ENCODE measurements around the gene SACS.

Gene SACS

GRCh38 chr13:23470790-23471614, 37.5 kb upstream of the SACS start:
- DNase-seq (ENCODE audit: low read depth), result no peak
- no peak for TF ChIP-seq CTCF (IDR thresholded peaks at IDR 0.05; ENCODE audit: control insufficient read depth, insufficient read depth, low read depth, low read length, missing control alignments)
- no peak overlapping the region for H3K4me3 ChIP-seq (ENCODE audit: control insufficient read depth, low read depth, low read length)

- no peak overlapping the region for H3K4me3 ChIP-seq (ENCODE audit: control insufficient read depth, low read depth, low read length)
- DNase-seq (ENCODE audit: low read depth), result peak; percentile 82
- no peak for TF ChIP-seq CTCF (IDR thresholded peaks at IDR 0.05; ENCODE audit: control insufficient read depth, insufficient read depth, low read depth, low read length, missing control alignments)
Measured at GRCh38 chr13:23469951-23470421, 36.5 kb upstream of the SACS start.

GRCh38 chr13:23468811-23469210, 35.3 kb upstream of the SACS start:
- H3K4me3 ChIP-seq (ENCODE audit: control insufficient read depth, low read depth, low read length), result no peak overlapping the region
- no peak for TF ChIP-seq CTCF (IDR thresholded peaks at IDR 0.05; ENCODE audit: control insufficient read depth, insufficient read depth, low read depth, low read length, missing control alignments)
- no peak for DNase-seq (ENCODE audit: low read depth)

- DNase-seq (ENCODE audit: low read depth), result no peak
- TF ChIP-seq CTCF (IDR thresholded peaks at IDR 0.05; ENCODE audit: control insufficient read depth, insufficient read depth, low read depth, low read length, missing control alignments), result no peak
- H3K4me3 ChIP-seq (ENCODE audit: control insufficient read depth, low read depth, low read length), result no peak overlapping the region
Measured at GRCh38 chr13:23467932-23468278, 34.4 kb upstream of the SACS start.

GRCh38 chr13:23467048-23467931, 33.8 kb upstream of the SACS start:
- no peak overlapping the region for H3K4me3 ChIP-seq (ENCODE audit: control insufficient read depth, low read depth, low read length)
- TF ChIP-seq CTCF (IDR thresholded peaks at IDR 0.05; ENCODE audit: control insufficient read depth, insufficient read depth, low read depth, low read length, missing control alignments), result no peak
- no peak for DNase-seq (ENCODE audit: low read depth)

GRCh38 chr13:23466144-23467002, 32.9 kb upstream of the SACS start:
- peak; percentile 57 for TF ChIP-seq CTCF (IDR thresholded peaks at IDR 0.05; ENCODE audit: control insufficient read depth, insufficient read depth, low read depth, low read length, missing control alignments)
- peak overlapping the region; percentile 33 for H3K4me3 ChIP-seq (ENCODE audit: control insufficient read depth, low read depth, low read length)
- no peak for DNase-seq (ENCODE audit: low read depth)

All from AG09309 (cell line).